ENCODE results near the gene PLPPR1.
"Not testable (repeated sequence)": the region's sequence is repeated elsewhere in the genome, so short reads cannot be mapped to it uniquely, and the experiment has no call there.

PLPPR1 gene

DNA sequence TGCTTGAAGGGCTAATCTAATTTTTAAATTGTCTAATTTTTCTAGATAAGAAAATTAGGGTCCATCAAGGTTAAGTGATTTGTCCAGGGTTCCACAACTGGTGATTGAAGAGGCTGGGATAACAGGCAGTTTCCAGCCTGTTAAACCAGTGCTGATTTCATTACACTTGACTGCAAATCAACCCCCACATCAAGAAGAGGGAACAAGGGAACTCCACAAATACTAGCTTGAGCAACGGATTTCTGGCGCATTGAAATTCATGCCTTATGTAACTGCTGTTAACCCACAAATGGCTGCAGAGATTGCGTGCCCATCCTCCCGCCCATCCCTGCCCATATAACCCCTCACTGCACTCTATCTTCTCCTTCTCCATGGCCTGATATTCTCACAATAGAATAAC is 10.0 kb downstream of the PLPPR1 start:
- H3K27ac ChIP-seq (ENCODE audit: low read depth, low read length), result no peak overlapping the region
- no peak overlapping the region for H3K9ac ChIP-seq (ENCODE audit: low read length in 5 of 5)
- peaks cover 0 to 6% (median 0%) of the 10 kb centered on the region in 5 donors for H3K4me1 ChIP-seq (ENCODE audit: control insufficient read depth in 5 of 5, insufficient read depth in 5 of 5, low read length in 5 of 5)
- H3K36me3 ChIP-seq (ENCODE audit: control insufficient read depth in 5 of 5, insufficient read depth in 5 of 5, low read length in 5 of 5), result no peaks in the 10 kb centered on the region
- H3K4me3 ChIP-seq (ENCODE audit: low read depth in 1 of 5, low read length in 5 of 5), result no peak overlapping the region
- H3K9me3 ChIP-seq (ENCODE audit: control insufficient read depth in 5 of 5, low read length in 5 of 5), result no peaks in the 10 kb centered on the region
- H3K27me3 ChIP-seq (ENCODE audit: control insufficient read depth in 5 of 5, insufficient read depth in 4 of 5, low read length in 5 of 5), result peaks cover 0 to 3% (median 0%) of the 10 kb centered on the region in 5 donors

DNA sequence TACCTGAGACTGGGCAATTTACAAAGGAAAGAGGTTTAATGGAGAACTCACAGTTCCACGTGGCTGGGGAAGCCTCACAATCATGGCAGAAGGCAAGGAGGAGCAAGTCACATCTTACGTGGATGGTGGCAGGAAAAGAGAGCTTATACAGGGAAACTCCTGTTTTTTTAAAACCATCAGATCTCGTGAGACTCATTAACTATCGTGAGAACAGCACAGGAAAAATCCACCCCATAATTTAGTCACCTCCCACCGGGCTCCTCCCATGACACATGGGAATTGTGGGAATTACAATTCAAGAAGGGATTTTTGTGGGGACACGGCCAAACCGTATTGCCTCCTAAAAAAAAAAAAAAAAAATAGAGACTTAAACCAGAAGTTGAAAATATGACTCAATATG is 11.1 kb downstream of the PLPPR1 start:
- H3K4me3 ChIP-seq (ENCODE audit: low read depth in 1 of 5, low read length in 5 of 5); H3K9me3 ChIP-seq (ENCODE audit: control insufficient read depth in 5 of 5, low read length in 5 of 5); H3K9ac ChIP-seq (ENCODE audit: low read length in 5 of 5); H3K27ac ChIP-seq (ENCODE audit: low read depth, low read length); H3K27me3 ChIP-seq (ENCODE audit: control insufficient read depth in 5 of 5, insufficient read depth in 4 of 5, low read length in 5 of 5); H3K36me3 ChIP-seq (ENCODE audit: control insufficient read depth in 5 of 5, insufficient read depth in 5 of 5, low read length in 5 of 5): not testable (repeated sequence)
- H3K4me1 ChIP-seq (ENCODE audit: control insufficient read depth in 5 of 5, insufficient read depth in 5 of 5, low read length in 5 of 5), result peaks cover 0 to 11% (median 0%) of the 10 kb centered on the region in 5 donors

GRCh38 chr9:101047848-101048397 is 19.4 kb downstream of the PLPPR1 start:
- Histone ChIP-seq H3K36me3 (ENCODE audit: control insufficient read depth in 5 of 5, insufficient read depth in 5 of 5, low read length in 5 of 5) (no peaks in the 10 kb centered on the region), H3K4me3 (ENCODE audit: low read depth in 1 of 5, low read length in 5 of 5) (no peak overlapping the region), H3K4me1 (ENCODE audit: control insufficient read depth in 5 of 5, insufficient read depth in 5 of 5, low read length in 5 of 5) (peaks cover 0 to 13% (median 0%) of the 10 kb centered on the region in 5 donors), H3K27me3 (ENCODE audit: control insufficient read depth in 5 of 5, insufficient read depth in 4 of 5, low read length in 5 of 5) (no peaks in the 10 kb centered on the region), H3K9ac (ENCODE audit: low read length in 5 of 5) (no peak overlapping the region), H3K9me3 (ENCODE audit: control insufficient read depth in 5 of 5, low read length in 5 of 5) (no peaks in the 10 kb centered on the region), H3K27ac (ENCODE audit: low read depth, low read length) (no peak overlapping the region)

DNA sequence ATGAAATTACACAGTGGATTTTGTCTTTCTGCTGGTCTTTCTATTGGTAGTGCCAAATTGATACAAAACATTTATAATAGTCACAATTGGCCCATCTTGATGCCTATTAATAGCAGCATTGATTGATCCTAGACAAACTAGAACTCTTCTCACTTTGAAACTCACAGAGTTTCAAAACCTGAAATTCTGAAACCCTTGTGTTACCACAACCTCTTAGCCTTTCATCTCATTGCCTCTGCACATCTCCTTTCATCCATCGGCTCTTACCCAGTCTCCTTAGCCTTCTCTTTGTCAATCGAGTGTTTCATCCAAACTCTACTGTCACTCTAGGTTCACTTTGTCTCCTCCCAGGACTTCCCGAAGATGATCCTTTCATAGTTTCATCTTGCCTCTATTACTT is 22.1 kb downstream of the PLPPR1 start:
- H3K9me3 ChIP-seq (ENCODE audit: control insufficient read depth in 5 of 5, low read length in 5 of 5), result no peaks in the 10 kb centered on the region
- H3K27me3 ChIP-seq (ENCODE audit: control insufficient read depth in 5 of 5, insufficient read depth in 4 of 5, low read length in 5 of 5), result no peaks in the 10 kb centered on the region
- peaks cover 0 to 3% (median 0%) of the 10 kb centered on the region in 5 donors for H3K4me1 ChIP-seq (ENCODE audit: control insufficient read depth in 5 of 5, insufficient read depth in 5 of 5, low read length in 5 of 5)
- no peak overlapping the region for H3K27ac ChIP-seq (ENCODE audit: low read depth, low read length)
- H3K36me3 ChIP-seq (ENCODE audit: control insufficient read depth in 5 of 5, insufficient read depth in 5 of 5, low read length in 5 of 5), result no peaks in the 10 kb centered on the region
- no peak overlapping the region for H3K9ac ChIP-seq (ENCODE audit: low read length in 5 of 5)
- H3K4me3 ChIP-seq (ENCODE audit: low read depth in 1 of 5, low read length in 5 of 5), result no peak overlapping the region

DNA sequence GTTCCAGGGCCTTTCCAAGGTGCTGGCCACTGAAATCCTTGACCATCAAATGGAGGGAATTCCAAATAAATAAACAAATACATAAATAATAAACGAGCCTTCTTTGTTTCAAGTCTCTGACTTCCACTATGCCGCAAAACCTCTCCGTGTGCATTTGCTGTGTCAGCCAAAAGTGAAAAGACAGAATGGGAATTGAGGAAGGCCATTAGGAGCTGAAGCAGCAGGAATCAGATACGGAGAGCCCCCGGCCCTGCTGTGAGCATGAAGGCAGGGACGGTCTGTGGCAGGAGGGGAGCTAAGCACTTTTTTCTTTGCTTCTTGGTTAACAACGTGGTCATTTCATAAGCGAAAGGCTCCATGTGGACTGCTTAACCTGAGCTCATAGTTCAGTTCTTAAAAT is 26.1 kb downstream of the PLPPR1 start:
- Histone ChIP-seq H3K27ac (ENCODE audit: low read depth, low read length) (no peak overlapping the region), H3K4me3 (ENCODE audit: low read depth in 1 of 5, low read length in 5 of 5) (no peak overlapping the region), H3K9me3 (ENCODE audit: control insufficient read depth in 5 of 5, low read length in 5 of 5) (no peaks in the 10 kb centered on the region), H3K4me1 (ENCODE audit: control insufficient read depth in 5 of 5, insufficient read depth in 5 of 5, low read length in 5 of 5) (no peaks in the 10 kb centered on the region), H3K36me3 (ENCODE audit: control insufficient read depth in 5 of 5, insufficient read depth in 5 of 5, low read length in 5 of 5) (no peaks in the 10 kb centered on the region), H3K9ac (ENCODE audit: low read length in 5 of 5) (no peak overlapping the region), H3K27me3 (ENCODE audit: control insufficient read depth in 5 of 5, insufficient read depth in 4 of 5, low read length in 5 of 5) (peaks cover 0 to 4% (median 0%) of the 10 kb centered on the region in 5 donors)

DNA sequence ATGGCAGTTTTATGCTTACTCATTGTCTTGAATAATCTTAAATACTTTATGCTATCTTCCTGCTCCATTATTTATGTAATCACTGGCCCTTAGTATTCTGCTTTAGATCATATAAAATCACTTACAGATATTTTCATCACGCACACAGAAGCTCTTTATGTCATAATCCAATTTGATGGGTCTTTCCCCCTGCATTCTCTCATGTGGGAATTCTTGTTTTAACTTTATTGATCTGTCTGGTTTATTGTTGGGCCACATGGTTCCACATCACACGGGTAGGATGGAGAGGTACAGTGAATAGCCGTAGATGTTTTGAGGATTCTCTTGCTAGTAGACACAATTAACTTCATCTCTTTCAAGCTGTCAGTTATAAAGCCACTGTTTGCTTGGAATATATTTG is 27.0 kb downstream of the PLPPR1 start:
- H3K36me3 ChIP-seq (ENCODE audit: control insufficient read depth in 5 of 5, insufficient read depth in 5 of 5, low read length in 5 of 5), result no peaks in the 10 kb centered on the region
- H3K27me3 ChIP-seq (ENCODE audit: control insufficient read depth in 5 of 5, insufficient read depth in 4 of 5, low read length in 5 of 5), result peaks cover 0 to 4% (median 0%) of the 10 kb centered on the region in 5 donors
- no peak overlapping the region for H3K27ac ChIP-seq (ENCODE audit: low read depth, low read length)
- no peaks in the 10 kb centered on the region for H3K9me3 ChIP-seq (ENCODE audit: control insufficient read depth in 5 of 5, low read length in 5 of 5)
- H3K4me1 ChIP-seq (ENCODE audit: control insufficient read depth in 5 of 5, insufficient read depth in 5 of 5, low read length in 5 of 5), result no peaks in the 10 kb centered on the region
- no peak overlapping the region for H3K4me3 ChIP-seq (ENCODE audit: low read depth in 1 of 5, low read length in 5 of 5)
- no peak overlapping the region for H3K9ac ChIP-seq (ENCODE audit: low read length in 5 of 5)

DNA sequence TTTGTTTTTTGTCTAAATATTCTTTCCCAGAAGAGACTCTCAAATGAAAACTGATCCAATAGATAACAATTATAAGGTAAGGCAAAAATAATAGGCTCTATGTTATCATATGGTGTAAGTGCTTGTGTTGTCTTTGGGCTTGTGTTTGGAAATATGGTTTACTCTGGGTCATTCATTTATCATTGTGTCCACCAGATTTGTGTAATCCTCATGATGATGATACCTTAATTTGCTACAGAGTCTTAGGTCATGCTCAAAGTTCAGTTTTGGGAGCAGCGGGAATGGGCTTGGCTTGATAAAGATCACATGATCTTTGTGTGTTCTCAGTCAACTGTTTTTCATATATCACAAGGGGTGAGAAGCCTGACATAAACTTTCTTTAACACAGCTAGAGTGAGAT is 34.2 kb downstream of the PLPPR1 start:
- no peaks in the 10 kb centered on the region for H3K4me1 ChIP-seq (ENCODE audit: control insufficient read depth in 5 of 5, insufficient read depth in 5 of 5, low read length in 5 of 5)
- no peak overlapping the region for H3K9ac ChIP-seq (ENCODE audit: low read length in 5 of 5)
- no peaks in the 10 kb centered on the region for H3K36me3 ChIP-seq (ENCODE audit: control insufficient read depth in 5 of 5, insufficient read depth in 5 of 5, low read length in 5 of 5)
- no peaks in the 10 kb centered on the region for H3K27me3 ChIP-seq (ENCODE audit: control insufficient read depth in 5 of 5, insufficient read depth in 4 of 5, low read length in 5 of 5)
- no peak overlapping the region for H3K4me3 ChIP-seq (ENCODE audit: low read depth in 1 of 5, low read length in 5 of 5)
- H3K27ac ChIP-seq (ENCODE audit: low read depth, low read length), result no peak overlapping the region
- H3K9me3 ChIP-seq (ENCODE audit: control insufficient read depth in 5 of 5, low read length in 5 of 5), result no peaks in the 10 kb centered on the region

- Histone ChIP-seq H3K4me3 (ENCODE audit: low read depth in 1 of 5, low read length in 5 of 5) (no peak overlapping the region), H3K27me3 (ENCODE audit: control insufficient read depth in 5 of 5, insufficient read depth in 4 of 5, low read length in 5 of 5) (no peaks in the 10 kb centered on the region), H3K36me3 (ENCODE audit: control insufficient read depth in 5 of 5, insufficient read depth in 5 of 5, low read length in 5 of 5) (no peaks in the 10 kb centered on the region), H3K9me3 (ENCODE audit: control insufficient read depth in 5 of 5, low read length in 5 of 5) (no peaks in the 10 kb centered on the region), H3K27ac (ENCODE audit: low read depth, low read length) (no peak overlapping the region), H3K4me1 (ENCODE audit: control insufficient read depth in 5 of 5, insufficient read depth in 5 of 5, low read length in 5 of 5) (no peaks in the 10 kb centered on the region), H3K9ac (ENCODE audit: low read length in 5 of 5) (no peak overlapping the region)
Observed at GRCh38 chr9:101063192-101063591, 34.7 kb downstream of the PLPPR1 start.

DNA sequence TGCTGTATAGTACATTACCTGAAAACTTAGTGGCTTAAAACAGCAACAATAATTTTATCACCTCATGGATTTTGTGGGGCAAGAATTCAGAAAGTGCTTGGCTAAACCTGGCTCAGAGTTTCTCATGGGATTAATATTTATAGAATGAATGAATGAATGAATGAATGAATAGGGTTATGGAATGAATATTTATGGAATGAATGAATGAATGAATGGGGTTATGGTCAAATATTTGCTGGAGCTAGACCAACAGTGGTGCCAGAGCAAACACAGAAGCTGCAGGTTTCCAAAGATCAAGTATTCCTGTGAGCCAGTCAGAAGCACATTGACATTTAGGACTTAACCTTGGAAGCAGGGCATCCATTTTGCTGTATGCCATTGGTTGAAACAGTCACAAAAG is 35.7 kb downstream of the PLPPR1 start:
- H3K4me3 ChIP-seq (ENCODE audit: low read depth in 1 of 5, low read length in 5 of 5), result no peak overlapping the region
- no peaks in the 10 kb centered on the region for H3K36me3 ChIP-seq (ENCODE audit: control insufficient read depth in 5 of 5, insufficient read depth in 5 of 5, low read length in 5 of 5)
- H3K4me1 ChIP-seq (ENCODE audit: control insufficient read depth in 5 of 5, insufficient read depth in 5 of 5, low read length in 5 of 5), result no peaks in the 10 kb centered on the region
- no peak overlapping the region for H3K27ac ChIP-seq (ENCODE audit: low read depth, low read length)
- no peak overlapping the region for H3K9ac ChIP-seq (ENCODE audit: low read length in 5 of 5)
- no peaks in the 10 kb centered on the region for H3K27me3 ChIP-seq (ENCODE audit: control insufficient read depth in 5 of 5, insufficient read depth in 4 of 5, low read length in 5 of 5)
- no peaks in the 10 kb centered on the region for H3K9me3 ChIP-seq (ENCODE audit: control insufficient read depth in 5 of 5, low read length in 5 of 5)

DNA sequence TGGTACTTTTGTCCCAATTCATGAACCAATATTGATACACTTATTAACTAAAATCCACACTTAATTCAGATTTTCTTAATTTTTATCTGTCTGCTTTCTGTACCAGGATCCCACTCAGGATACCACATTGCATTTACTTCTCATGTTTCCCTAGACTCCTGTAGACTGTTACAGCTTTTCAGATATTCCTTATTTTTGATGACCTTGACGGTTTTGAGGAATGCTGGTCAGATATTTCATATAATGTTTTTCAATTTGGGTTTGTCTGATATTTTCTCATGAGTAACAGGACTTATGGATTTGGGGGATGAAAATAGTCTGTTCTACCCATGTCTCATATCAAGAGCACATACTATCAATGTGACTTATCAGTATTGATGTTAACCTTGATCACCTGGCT is 37.4 kb downstream of the PLPPR1 start:
- Histone ChIP-seq H3K36me3 (ENCODE audit: control insufficient read depth in 5 of 5, insufficient read depth in 5 of 5, low read length in 5 of 5) (no peaks in the 10 kb centered on the region), H3K27me3 (ENCODE audit: control insufficient read depth in 5 of 5, insufficient read depth in 4 of 5, low read length in 5 of 5) (no peaks in the 10 kb centered on the region), H3K27ac (ENCODE audit: low read depth, low read length) (no peak overlapping the region), H3K9ac (ENCODE audit: low read length in 5 of 5) (no peak overlapping the region), H3K9me3 (ENCODE audit: control insufficient read depth in 5 of 5, low read length in 5 of 5) (no peaks in the 10 kb centered on the region), H3K4me1 (ENCODE audit: control insufficient read depth in 5 of 5, insufficient read depth in 5 of 5, low read length in 5 of 5) (no peaks in the 10 kb centered on the region), H3K4me3 (ENCODE audit: low read depth in 1 of 5, low read length in 5 of 5) (no peak overlapping the region)

GRCh38 chr9:101068696-101069095 is 40.2 kb downstream of the PLPPR1 start:
- H3K27ac ChIP-seq (ENCODE audit: low read depth, low read length), result no peak overlapping the region
- H3K4me1 ChIP-seq (ENCODE audit: control insufficient read depth in 5 of 5, insufficient read depth in 5 of 5, low read length in 5 of 5), result no peaks in the 10 kb centered on the region
- no peak overlapping the region for H3K9ac ChIP-seq (ENCODE audit: low read length in 5 of 5)
- H3K4me3 ChIP-seq (ENCODE audit: low read depth in 1 of 5, low read length in 5 of 5), result no peak overlapping the region
- no peaks in the 10 kb centered on the region for H3K27me3 ChIP-seq (ENCODE audit: control insufficient read depth in 5 of 5, insufficient read depth in 4 of 5, low read length in 5 of 5)
- no peaks in the 10 kb centered on the region for H3K36me3 ChIP-seq (ENCODE audit: control insufficient read depth in 5 of 5, insufficient read depth in 5 of 5, low read length in 5 of 5)
- no peaks in the 10 kb centered on the region for H3K9me3 ChIP-seq (ENCODE audit: control insufficient read depth in 5 of 5, low read length in 5 of 5)

All from subcutaneous abdominal adipose tissue (tissue), 5 donors.